ENCODE measurements around the gene ABHD8. TPM values are rescaled to one million over a fixed set of nuclear protein-coding genes. Genes with fewer than 3 reads are reported as not detected.

ABHD8 gene
- total RNA-seq, 1 experiment from 2014 or later, result 5.2 TPM

GRCh38 chr19:17318966-17319365, 15.7 kb upstream of the ABHD8 start:
- ATAC-seq (no peak), DNase-seq (ENCODE audit: low read depth, low spot score) (no peak)
- TF ChIP-seq POLR2AphosphoS5 (IDR thresholded peaks at IDR 0.05; ENCODE audit: low read depth, low read length) (no peak), FOSL1 (IDR thresholded peaks at IDR 0.05; ENCODE audit: low read depth) (no peak), REST (IDR thresholded peaks at IDR 0.05; ENCODE audit: low read depth) (no peak), YY1 (IDR thresholded peaks at IDR 0.05; ENCODE audit: extremely low read depth, insufficient replicate concordance, low read depth, low read length) (no peak), ZBTB33 (IDR thresholded peaks at IDR 0.05; ENCODE audit: extremely low read depth, insufficient replicate concordance, low read length) (no peak), JUND (IDR thresholded peaks at IDR 0.05) (no peak), EZH2 (IDR thresholded peaks at IDR 0.05) (no peak), ATF3 (IDR thresholded peaks at IDR 0.05) (no peak), EZH2phosphoT487 (IDR thresholded peaks at IDR 0.05; ENCODE audit: borderline replicate concordance) (no peak)
- H3K4me2 ChIP-seq (ENCODE audit: low read length), result no peak overlapping the region
- no peak overlapping the region for H2AFZ ChIP-seq (ENCODE audit: low read depth, low read length, poor library complexity, severe bottlenecking)
- no peaks in the 10 kb centered on the region for H3K27me3 ChIP-seq (ENCODE audit: insufficient read depth, low read length)
- H4K20me1 ChIP-seq (ENCODE audit: insufficient read depth), result no peaks in the 10 kb centered on the region
- no peak overlapping the region for H3K9ac ChIP-seq (ENCODE audit: low read length)
- H3K36me3 ChIP-seq (ENCODE audit: control insufficient read depth in 1 of 2, insufficient read depth in 2 of 2, low read length in 2 of 2), result peaks cover 20 to 28% of the 10 kb centered on the region in 2 experiments
- ChIA-PET RAD21 (ENCODE audit: low non-redundant PET in 1 of 2, low total read pairs in 2 of 2, uncharacterized antibody in 2 of 2, unreplicated experiment in 2 of 2) (no interaction called here), POLR2A (no interaction called here), CTCF (no interaction called here)
- BruUV-seq (replicated peaks), result no TSS peak
- no peak overlapping the region for H3K4me3 ChIP-seq (replicated peaks in 1 of 2; ENCODE audit: low read depth in 1 of 2, low read length in 2 of 2)
- no peak overlapping the region for H3K27ac ChIP-seq (ENCODE audit: low read depth, low read length)
- peaks cover 2% of the 10 kb centered on the region; the same call in 1 of the 2 replicates for H3K79me2 ChIP-seq (ENCODE audit: insufficient read depth, low read length)
- H3K4me1 ChIP-seq (ENCODE audit: control insufficient read depth in 1 of 2, insufficient read depth in 2 of 2, low read length in 2 of 2), result peaks cover 13 to 21% of the 10 kb centered on the region in 2 experiments
- H3K9me2 ChIP-seq (ENCODE audit: insufficient read depth), result no peaks in the 10 kb centered on the region
- intact Hi-C loops (cut with micrococcal nuclease), result no loop called here
- H3K9me3 ChIP-seq (ENCODE audit: control insufficient read depth in 1 of 2, insufficient read depth in 1 of 2, low read depth in 1 of 2, low read length in 2 of 2), result no peaks in the 10 kb centered on the region

All from HCT116 (cell line).